Fibroblast of pulmonary artery (primary cell): ENCODE results near the gene CAMK2D.

Experiments used
- DNase-seq: peaks from one replicate; pipeline ENCODE4 v3.0.0-alpha.2; 2010; ENCODE audit warnings: low read depth
- H3K4me3 ChIP-seq: replicated peaks from 2 replicates; pipeline ENCODE4 v1.5.1; 2011; ENCODE audit warnings: low read depth, mild to moderate bottlenecking, control low read depth, low read length, moderate library complexity
- TF ChIP-seq, protein P1 (sequence below): IDR thresholded peaks from 2 replicates; pipeline ENCODE4 v1.5.1; 2011; ENCODE audit warnings: mild to moderate bottlenecking, control low read depth, low read length, inconsistent platforms; ENCODE audit errors: missing control alignments

Gene CAMK2D

DNA sequence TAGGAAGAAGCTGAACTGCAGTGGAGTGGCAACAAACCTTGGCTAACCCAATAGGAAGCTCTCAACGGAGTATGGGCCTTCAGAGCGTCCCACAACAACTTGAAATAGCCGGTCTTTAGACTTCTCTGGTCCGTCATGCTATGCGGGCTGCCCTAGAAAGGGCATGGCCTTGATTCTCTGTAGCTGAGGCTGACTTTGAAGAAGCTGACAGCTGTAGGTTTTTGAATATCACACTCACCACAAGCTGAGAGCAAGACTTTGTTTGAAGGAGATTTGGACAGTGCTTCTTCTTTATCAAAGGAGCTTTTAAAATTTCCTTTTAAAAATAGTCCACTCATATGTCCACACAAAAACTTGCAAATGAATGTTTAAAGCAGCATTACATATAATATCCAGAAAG, 322.9 kb downstream of the CAMK2D start:
- no peak overlapping the region for H3K4me3 ChIP-seq
- DNase-seq, result no peak
- TF ChIP-seq, protein P1, sequence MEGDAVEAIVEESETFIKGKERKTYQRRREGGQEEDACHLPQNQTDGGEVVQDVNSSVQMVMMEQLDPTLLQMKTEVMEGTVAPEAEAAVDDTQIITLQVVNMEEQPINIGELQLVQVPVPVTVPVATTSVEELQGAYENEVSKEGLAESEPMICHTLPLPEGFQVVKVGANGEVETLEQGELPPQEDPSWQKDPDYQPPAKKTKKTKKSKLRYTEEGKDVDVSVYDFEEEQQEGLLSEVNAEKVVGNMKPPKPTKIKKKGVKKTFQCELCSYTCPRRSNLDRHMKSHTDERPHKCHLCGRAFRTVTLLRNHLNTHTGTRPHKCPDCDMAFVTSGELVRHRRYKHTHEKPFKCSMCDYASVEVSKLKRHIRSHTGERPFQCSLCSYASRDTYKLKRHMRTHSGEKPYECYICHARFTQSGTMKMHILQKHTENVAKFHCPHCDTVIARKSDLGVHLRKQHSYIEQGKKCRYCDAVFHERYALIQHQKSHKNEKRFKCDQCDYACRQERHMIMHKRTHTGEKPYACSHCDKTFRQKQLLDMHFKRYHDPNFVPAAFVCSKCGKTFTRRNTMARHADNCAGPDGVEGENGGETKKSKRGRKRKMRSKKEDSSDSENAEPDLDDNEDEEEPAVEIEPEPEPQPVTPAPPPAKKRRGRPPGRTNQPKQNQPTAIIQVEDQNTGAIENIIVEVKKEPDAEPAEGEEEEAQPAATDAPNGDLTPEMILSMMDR, result no peak

DNA sequence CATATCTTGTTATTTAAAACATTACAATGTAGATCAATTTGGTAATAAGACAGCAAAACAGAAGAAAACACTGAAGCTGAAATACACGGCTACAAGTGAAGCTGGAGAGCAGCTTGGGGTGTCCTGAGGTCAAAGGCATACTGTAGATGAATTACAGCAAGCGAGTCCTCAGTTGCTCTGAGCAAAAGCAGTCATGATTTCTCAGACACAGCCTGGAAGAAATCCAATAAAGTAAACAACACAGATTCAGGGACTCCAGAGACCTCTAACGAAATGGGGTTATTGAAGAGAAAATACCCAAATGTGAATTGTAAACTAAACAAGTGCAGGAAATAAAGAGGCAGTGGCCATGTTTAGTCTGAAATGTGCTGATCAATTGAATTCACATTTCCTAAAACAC, 324.4 kb downstream of the CAMK2D start:
- TF ChIP-seq, protein P1, result no peak
- no peak for DNase-seq
- no peak overlapping the region for H3K4me3 ChIP-seq

DNA sequence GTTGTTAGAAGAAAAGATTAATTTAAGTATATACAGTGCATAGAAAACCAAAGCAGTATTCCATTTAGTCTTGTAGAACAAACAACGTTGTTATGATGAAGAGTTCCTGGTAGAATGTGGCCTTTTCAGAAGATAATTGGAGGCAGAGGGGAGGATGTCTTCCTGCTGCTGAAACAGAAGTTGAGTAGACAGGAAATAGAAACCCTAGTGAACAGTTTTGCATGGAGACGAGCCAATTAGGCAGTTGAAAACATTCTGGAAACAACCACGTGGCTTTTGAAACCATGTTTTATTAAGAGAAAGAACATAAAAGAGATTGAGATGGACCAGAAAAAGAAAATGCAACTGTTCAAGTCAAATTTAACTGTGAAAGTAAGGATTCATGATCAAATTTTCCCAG, 325.2 kb downstream of the CAMK2D start:
- peak; percentile 89 for DNase-seq
- TF ChIP-seq, protein P1, result no peak
- no peak overlapping the region for H3K4me3 ChIP-seq

DNA sequence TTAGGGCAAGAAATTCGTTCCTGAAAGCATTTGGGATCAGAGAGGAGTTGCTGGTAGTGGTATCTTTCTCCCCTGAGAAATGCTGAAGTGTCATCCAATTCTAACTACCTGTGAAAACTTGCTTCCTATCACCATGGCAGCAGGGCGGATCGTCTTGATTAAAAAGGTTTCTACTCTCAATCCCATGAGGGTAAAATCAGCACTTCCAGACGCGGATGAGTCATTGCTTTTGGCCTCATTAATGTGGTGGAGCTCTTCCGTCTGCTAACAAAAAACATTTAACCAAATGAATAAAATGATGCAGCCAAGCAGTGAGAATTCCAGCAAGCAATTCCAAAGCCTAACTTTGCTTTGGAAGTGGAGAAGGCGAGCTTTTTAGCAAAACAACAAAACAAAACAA, 325.6 kb downstream of the CAMK2D start:
- TF ChIP-seq, protein P1, result no peak
- peak; percentile 85 for DNase-seq

DNA sequence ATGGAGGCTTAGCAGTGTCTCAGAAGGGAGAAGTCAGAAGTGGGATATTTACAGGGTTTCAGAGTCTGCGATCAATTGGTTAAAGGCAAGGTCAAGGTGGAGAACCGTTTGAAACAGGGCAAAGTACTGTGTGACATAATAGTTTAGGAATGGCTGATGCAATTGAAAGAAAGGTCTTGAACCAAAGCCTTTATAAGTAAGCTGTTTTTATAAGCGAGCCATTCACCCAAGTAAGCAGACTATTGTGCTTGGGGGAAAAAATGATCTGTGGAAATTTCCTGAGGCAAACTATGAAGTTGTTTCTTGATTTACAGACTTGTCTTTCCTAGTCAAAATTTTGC, 327.3 kb downstream of the CAMK2D start:
- DNase-seq, result peak; percentile 57
- TF ChIP-seq, protein P1, result no peak
- H3K4me3 ChIP-seq, result no peak overlapping the region

More for the DNA sequence above, 325.6 kb downstream of the CAMK2D start:
- no peak overlapping the region for H3K4me3 ChIP-seq

DNA sequence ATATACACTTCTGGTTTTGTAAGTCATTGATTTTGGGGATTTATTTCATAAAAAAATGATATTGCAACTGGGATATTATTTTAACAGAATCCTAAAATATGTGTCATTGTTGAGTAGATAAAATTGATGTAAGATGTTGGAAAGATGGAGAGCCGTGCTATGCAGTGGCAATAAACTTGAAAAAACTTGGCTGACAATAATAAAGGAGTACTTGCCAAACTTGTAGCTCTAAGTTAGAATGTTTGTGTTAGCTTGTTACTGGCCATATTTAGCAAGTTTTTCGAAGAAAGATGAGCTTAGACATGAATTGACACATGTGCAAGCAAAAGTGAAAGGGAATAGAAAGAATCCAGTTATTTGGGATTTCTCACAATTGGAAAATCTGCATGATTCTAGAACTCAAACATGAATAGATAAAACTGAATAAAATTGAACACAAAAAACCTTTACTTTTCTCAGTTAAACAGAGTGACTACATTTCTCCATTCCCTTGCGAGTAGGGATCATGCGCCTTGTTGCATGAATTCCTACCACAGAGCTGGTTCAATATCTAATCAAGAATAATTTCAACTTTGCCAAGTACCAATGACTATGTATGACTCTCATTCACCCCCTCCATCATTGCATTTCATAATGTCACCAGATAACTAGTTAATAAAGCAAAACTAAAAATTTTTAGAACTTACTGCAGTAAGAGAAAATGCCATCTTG, 327.8 kb downstream of the CAMK2D start:
- no peak for DNase-seq
- TF ChIP-seq, protein P1, result no peak
- H3K4me3 ChIP-seq, result no peak overlapping the region

DNA sequence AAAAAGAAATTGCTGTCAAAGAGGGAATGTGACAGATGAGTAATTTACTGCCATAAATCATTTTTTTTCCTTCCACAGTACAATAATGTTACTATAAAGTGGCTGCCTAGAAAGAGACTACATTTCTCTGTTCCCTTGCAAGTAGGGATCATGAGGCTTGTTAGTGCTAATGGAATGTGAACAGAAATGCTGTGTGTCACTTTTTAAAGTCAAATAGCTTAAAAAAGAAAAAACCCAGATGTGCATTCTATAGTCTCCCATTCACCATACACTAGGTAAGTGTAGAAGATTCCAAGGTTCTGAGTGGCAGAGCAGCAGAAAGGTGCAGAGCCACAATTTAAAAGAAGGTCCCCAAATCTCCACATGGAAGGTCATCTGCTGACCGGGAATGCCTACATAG, 328.4 kb downstream of the CAMK2D start:
- DNase-seq, result no peak
- no peak overlapping the region for H3K4me3 ChIP-seq
- TF ChIP-seq, protein P1, result no peak
